GM21447 (cell line): ENCODE results near the gene SMG5.
"Not testable (repeated sequence)": the region's sequence is repeated elsewhere in the genome, so short reads cannot be mapped to it uniquely, and the experiment has no call there.

Experiments used
- ATAC-seq: cut with Tn5 transposase; IDR thresholded peaks from one replicate; pipeline ENCODE4 v1.9.1; 2021; ENCODE audit not compliant: unreplicated experiment

Gene SMG5, protein sequence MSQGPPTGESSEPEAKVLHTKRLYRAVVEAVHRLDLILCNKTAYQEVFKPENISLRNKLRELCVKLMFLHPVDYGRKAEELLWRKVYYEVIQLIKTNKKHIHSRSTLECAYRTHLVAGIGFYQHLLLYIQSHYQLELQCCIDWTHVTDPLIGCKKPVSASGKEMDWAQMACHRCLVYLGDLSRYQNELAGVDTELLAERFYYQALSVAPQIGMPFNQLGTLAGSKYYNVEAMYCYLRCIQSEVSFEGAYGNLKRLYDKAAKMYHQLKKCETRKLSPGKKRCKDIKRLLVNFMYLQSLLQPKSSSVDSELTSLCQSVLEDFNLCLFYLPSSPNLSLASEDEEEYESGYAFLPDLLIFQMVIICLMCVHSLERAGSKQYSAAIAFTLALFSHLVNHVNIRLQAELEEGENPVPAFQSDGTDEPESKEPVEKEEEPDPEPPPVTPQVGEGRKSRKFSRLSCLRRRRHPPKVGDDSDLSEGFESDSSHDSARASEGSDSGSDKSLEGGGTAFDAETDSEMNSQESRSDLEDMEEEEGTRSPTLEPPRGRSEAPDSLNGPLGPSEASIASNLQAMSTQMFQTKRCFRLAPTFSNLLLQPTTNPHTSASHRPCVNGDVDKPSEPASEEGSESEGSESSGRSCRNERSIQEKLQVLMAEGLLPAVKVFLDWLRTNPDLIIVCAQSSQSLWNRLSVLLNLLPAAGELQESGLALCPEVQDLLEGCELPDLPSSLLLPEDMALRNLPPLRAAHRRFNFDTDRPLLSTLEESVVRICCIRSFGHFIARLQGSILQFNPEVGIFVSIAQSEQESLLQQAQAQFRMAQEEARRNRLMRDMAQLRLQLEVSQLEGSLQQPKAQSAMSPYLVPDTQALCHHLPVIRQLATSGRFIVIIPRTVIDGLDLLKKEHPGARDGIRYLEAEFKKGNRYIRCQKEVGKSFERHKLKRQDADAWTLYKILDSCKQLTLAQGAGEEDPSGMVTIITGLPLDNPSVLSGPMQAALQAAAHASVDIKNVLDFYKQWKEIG

DNA sequence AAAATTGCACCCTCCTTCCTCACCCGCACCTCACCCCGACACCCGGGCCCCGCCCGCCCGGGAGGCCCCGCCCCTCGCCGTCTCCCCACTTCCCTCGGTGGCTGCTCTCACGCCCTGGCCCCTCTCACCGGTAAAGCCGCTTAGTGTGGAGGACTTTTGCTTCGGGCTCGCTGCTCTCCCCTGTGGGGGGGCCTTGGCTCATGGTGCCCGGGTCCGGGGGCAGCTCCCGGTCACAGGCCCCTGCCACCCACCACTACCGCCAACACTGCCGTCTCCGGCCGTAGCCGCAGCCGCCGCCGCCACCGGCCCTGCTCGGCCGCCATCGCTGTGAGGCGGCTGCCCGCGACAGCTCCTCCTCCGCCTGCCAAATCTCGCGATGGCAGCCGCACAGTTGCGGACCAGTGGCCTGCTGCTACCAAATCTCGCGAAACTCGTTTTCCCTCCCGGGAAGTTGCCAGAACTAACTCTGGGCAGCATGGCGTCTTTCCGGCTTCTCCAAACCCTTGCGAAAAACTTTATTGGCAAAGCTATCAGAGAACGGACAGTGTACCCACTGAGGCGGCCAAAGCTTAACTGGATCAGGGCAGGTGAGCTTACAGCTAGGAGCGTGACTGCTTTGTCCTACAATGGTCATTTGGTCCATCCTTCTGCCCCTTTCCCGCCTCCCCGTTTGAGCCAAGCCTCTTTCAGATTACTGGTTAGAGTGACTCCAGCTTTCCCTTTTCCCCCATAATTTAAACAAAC lies at the start of gene SMG5:
SMG5 (minus strand) TSS at position 347 of the 744 bp plus-strand sequence; CDS start at position 202, 145 bp downstream.
- ATAC-seq, result peak; percentile 70

DNA sequence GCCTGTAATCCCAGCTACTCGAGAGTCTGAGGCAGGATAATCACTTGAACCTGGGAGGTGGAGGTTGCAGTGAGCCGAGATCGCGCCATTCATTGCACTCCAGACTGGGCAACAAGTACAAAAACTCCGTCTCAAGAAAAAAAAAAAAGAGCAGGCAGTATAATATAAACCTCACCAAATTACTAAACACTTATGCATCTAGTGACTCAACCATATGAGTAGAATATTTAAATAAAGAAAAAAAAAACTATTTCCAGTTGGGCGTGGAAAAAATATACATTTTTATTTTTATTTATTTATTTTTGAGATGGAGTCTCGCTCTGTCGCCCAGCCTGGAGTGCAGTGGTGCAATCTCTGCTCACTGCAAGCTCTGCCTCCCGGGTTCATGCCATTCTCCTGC lies 40.6 kb upstream of the SMG5 start:
- ATAC-seq, result not testable (repeated sequence)

DNA sequence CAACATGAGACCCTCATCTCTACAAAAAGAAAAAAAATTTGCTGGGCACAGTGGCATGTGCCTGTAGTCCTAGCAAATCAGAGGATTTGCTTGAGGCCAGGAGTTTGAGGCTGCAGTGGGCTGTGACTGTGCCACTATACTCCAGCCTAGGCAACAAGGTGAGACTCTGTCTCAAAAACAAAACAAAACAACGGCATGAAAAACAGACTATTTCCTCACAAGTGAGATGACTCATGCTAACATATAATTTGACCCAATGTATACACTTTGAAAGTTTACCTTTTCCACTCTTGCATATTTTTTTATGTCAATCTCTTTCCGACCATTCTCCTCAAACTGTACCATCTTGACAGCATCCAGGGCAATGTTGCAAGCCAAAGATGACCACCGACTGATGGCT lies 37.9 kb upstream of the SMG5 start:
- ATAC-seq, result no peak

DNA sequence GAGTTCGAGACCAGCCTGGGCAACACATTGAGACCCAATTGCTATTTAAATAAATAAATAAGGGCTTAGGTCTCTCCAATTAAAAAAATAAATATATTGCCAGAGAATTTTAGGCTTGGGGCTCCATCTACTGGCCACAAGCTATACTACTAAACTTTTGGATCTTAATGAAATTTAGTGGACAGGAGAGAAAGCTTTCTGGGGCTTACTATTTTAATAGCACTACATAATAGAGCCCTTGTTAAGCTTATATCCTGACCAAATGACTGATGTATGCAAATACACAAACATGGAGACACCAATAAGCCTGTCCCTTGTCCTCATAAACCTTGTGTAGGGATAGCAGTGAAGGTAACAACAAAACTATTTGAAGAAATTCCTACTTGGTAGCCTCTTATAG lies 37.0 kb upstream of the SMG5 start:
- no peak for ATAC-seq

DNA sequence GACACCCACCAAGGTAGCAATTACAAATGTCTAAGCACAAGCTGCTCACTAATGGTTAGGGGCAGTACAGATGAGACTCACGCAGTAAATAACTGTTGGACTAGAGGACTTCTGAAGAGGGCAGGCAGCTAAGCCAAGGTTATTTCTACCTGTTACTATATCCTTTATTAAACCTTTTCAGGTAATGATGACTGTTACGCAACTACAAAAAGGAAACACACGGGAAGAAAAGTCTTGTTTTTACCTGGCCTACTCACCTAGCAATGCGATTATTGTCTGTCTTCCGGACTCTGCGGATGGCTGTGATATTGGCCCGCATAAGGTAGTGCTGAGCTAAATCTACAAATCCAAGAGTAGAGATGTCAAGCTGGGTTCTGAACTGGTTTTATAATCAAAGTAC lies 34.3 kb upstream of the SMG5 start:
- no peak for ATAC-seq

DNA sequence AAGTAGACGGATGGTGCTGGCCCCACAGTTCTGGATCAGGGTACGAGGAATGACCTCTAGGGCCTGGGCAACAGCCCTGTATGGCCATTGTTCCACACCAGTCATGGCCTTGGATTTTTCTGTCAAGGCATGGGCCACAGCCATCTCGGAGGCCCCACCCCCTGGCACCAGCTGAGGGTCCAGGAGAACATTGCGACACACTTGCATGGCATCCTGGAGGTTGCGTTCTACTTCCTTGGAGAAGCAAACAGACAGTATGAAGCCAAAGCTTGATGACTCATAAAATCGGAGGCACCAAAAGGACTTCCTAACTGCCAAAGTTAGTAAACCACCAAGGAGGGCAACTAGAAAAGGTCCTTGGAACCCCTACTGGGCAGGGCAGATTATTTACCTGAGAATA lies 28.3 kb upstream of the SMG5 start:
- ATAC-seq, result no peak

DNA sequence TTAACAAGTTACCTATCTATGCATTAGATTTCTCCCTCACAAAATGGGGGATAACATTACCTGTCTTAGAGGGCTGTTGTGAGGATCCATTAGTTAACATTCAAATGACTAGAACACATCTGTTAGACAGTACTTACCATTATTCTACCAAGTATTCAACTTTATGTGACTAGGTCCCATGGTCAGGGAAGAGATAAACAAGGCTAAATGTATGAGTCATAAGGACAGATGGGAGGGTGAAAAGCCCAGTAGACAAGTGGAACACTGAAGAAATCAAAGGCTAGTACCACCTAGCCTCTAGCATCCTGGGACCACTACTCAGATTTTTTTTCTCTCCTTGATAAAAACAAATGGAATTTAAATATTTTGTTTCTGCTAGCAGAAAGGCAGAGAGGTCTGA lies 25.5 kb upstream of the SMG5 start:
- no peak for ATAC-seq

DNA sequence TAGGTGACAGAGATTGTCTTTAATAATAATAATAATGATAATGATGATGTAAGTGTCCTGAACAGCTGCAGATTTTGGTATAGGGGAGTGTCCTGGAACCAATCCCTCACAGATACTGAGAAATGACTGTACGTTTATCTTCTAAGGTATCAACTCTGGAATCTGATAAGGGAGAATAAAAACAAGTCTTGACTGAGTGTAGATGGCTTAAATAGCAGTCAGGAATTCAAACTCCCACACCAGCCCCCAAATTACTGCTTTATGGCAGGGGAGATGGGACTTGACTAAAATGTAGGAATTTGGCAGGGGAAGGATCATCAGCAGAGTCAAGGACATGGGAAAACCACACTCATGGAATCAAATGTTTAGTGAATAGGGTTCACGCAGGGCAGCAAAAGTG lies 22.6 kb upstream of the SMG5 start:
- no peak for ATAC-seq

DNA sequence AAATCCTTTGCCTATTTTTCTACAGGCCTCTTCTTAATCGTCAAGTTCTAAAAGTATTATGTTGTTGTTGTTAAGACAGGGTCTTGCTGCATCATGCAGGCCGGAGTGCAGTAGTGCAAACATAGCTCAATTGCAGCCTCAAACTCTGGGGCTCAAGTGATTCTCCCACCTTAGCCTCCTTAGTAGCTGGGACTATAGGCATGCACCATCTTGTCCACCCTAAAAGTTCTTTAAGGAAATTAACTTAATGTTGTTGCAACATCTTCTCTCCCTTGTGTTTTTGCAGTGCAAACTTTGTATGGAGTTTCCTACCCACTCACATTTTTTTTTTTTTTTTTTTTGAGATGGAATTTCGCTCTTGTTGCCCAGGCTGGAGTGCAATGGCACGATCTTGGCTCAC lies 20.6 kb upstream of the SMG5 start:
- no peak for ATAC-seq

DNA sequence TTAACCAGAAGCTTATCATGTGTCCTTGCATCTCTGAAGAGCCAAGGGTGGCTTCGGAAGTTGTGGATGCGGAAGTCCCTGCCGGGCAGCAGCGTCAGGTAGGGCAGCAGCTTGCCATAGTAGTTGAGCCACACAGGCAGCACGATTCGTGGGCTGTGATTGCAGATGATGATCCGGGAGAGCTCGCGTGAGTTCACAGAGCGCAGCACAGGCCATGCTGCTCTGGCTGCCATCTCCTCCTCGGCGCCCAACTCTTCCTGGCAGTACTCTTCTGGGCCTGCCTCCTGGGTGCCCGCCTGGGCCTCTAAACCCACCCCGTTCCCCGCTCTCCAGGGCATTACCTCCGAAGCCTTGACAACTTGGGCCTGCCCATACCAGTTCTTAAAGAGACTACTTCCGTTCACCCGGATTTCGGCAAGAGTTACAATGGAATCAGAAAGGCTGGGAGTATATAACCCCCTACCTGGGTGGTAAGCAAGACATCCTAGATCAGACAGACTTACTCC lies 16.3 kb upstream of the SMG5 start, which contains the start of gene VHLL:
VHLL (minus strand) TSS at position 456 of the 506 bp plus-strand sequence; CDS start at position 338, 118 bp downstream.
- no peak for ATAC-seq

DNA sequence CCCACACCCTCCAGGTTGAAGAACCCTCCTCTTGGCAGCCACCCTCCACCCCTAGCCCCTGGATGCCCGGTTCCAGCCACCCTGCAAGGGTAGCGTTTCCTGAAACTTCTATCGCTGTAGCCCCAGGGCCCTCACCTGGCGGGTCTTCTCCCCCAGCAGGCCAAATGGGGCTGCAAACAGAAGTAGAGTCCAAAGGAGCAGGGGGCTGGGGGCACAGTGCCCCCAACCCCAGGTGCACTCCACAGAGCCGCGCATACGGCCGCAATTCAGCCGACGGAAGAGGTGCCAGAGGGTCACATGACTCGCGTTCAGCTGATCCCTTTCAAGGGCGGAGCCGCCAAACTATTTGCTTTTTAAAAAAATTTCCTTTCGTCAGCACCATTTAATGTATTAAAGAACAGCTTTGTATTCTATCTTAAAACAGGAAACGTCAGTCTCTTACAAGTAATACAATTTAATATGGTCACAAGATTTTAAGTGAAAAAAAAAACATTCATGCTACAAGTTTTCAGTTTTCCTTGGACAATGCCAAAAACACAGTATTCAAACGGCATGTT lies 12.8 kb upstream of the SMG5 start, which contains the start of gene GLMP:
GLMP (minus strand) TSS at position 289 of the 557 bp plus-strand sequence; CDS start at position 255, 34 bp downstream.
- ATAC-seq, result peak; percentile 64

DNA sequence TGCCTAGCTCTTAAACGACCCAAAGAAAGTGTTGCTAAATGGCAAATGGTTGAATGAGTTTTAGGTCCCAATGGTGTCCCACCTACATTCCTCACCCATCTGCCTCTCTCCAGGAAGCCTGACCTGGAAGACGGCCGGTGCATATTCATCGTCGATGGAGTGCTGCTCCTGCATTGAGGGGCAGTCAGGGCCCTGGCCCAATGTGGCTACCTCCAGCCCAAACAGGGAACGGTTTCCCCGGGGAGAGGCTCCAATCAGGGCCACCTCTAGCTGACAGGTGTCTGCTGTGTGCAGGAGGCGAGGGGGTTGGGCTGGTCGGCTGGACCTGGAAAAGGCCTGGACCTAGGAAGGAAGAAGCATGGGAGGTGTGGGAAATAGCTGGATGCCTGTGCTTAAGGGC lies 11.3 kb upstream of the SMG5 start:
- ATAC-seq, result no peak

DNA sequence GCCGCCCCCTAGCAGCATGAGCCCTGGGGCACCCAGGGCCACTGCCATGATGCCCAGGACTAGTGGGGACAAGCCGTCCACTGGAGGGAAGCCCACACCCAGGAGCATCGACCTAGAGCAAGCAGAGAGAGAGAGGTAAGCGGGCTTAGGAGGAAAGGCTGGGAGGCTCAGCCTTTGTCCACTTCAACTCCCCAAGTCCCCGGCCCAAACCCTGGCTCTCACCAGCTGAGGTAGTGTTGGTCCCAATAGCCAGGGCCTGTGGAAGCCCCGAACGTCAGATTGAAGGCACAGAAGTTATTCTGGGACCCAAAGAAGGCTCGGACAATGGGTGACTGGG lies 10.4 kb upstream of the SMG5 start:
- ATAC-seq, result no peak

DNA sequence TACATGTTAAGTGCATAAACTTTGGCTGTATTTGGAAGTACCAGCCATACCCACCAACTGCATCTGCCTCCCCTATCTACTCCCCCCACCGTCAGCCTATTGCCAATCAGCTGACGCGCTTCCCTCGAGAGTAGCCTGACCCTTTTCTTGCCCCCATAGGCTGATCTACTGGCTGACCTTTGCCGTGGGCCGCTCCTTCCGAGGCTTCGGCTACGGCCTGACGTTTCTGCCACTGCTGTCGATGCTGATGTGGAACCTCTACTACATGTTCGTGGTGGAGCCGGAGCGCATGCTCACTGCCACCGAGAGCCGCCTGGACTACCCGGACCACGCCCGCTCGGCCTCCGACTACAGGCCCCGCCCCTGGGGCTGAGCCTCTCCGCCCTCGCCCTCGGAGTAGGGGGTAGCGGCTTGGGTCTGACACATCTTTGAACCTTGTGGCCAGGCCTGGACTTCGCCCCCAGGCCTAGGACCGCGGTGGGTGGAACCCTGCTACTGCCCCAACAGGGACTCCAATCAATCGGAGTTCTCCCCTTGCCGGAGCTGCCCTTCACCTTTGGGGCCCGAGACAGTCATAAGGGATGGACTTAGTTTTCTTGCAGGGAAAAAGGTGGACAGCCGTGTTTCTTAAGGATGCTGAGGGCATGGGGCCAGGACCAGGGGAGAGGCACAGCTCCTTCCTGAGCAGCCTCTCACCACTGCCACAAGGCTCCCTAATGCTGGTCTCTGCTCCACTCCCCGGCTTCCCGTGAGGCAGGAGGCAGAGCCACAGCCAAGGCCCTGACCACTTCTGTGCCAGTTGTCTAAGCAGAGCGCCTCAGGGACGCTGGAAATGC lies 8.8 kb upstream of the SMG5 start:
- ATAC-seq, result peak; percentile 53

DNA sequence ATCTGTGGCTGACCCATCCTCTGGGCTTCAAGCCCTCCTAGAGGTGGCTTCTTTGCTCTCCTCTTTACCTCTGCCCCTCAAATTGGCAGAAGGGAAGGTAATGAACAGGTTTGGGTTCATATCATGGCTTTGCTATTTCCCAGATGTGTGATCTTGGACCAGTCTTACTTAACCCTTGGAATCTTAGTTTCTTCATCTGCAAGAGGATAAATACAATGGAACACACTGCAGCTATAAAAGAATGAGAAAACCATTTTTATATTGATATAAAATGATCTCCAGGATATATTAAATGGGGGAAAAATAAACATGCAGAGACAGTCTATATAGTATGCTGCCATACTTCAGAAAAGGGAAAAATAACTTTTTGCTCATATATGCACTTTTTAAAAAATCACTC lies 7.2 kb upstream of the SMG5 start:
- ATAC-seq, result no peak

DNA sequence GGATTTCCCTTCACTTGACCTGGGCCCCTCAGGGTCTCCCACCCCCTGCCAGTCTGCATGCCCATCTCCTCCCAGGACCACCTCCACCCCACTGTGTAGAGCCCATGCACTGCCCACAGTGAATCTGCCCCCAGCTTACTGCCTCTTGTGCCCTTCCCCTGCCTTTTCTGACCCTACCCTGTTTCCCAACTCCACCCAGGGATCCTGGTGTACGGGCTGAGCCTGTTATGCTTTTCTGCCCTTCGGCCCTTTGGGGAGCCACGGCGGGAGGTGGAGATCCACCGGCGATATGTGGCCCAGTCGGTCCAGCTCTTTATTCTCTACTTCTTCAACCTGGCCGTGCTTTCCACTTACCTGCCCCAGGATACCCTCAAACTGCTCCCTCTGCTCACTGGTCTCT lies 3.4 kb upstream of the SMG5 start:
- no peak for ATAC-seq

DNA sequence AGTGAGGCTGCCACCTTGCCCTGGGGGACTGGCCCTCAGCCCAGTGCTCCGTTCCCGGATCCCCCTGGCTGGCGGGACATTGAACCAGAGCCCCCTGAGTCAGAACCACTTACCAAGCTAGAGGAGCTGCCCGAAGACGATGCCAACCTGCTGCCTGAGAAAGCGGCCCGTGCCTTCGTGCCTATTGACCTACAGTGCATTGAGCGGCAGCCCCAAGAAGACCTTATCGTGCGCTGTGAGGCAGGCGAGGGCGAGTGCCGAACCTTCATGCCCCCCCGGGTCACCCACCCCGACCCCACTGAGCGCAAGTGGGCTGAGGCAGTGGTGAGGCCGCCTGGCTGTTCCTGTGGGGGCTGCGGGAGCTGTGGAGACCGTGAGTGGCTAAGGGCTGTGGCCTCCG lies 2.8 kb upstream of the SMG5 start:
- no peak for ATAC-seq

DNA sequence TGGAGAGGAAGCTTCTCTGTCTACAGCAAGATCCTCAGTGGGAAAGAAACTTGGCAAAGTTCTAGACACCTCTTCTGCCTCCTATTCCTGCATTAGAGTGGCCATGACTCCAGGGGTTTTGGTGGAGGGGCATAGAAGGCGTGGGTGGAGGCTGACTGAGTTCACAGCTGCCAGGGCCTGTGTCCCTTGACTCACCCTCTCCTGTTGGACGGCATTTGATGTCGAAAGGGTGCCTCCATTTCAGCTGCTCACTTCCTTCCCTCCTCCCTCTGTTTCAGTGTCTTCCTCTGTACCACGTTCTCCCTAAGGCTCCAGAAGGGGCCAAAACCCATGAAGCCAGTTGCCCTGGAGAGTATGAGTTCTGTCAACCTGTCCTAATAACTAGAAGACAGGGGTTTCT lies 2.1 kb upstream of the SMG5 start:
- no peak for ATAC-seq

DNA sequence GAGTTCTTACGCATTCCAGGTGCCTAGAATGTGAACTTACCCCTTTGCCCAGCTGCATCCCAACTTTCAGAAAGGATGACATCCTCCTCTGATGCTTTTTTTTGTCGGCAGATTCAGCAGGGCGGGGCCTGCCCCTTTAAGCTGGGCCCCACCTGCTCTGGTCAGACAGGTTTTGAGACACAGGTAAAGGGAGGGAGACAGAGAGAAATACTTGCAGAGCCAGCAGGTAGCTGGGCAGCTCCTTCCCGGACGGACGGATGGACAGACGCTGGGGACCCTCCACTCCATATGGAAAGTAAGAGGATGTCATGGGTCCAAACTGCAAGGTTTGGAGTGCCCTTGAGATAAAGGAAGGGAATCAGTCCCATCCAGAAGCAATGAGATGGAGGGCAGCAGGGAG lies 1.5 kb upstream of the SMG5 start, which contains the start of gene TMEM79:
TMEM79 (plus strand) TSS at position 214 of the 400 bp plus-strand sequence. CDS start 902 bp downstream, outside the sequence.
- no peak for ATAC-seq
